ENCODE measurements around the gene NR3C2.

The NR3C2 gene

GRCh38 chr4:148261848-148262247 is 180.4 kb downstream of the NR3C2 start:
- DNase-seq (ENCODE audit: low spot score): no peak
- no peak for TF ChIP-seq CTCF (IDR thresholded peaks at IDR 0.05; ENCODE audit: extremely low read depth, missing control alignments)

GRCh38 chr4:148259841-148260240 is 182.4 kb downstream of the NR3C2 start:
- TF ChIP-seq CTCF (IDR thresholded peaks at IDR 0.05; ENCODE audit: extremely low read depth, missing control alignments): no peak
- DNase-seq (ENCODE audit: low spot score): no peak

- TF ChIP-seq CTCF (IDR thresholded peaks at IDR 0.05; ENCODE audit: extremely low read depth, missing control alignments): no peak
- DNase-seq (ENCODE audit: low spot score): no peak
Measured at GRCh38 chr4:148258535-148258934, 183.7 kb downstream of the NR3C2 start.

- no peak for DNase-seq (ENCODE audit: low spot score)
- no peak for TF ChIP-seq CTCF (IDR thresholded peaks at IDR 0.05; ENCODE audit: extremely low read depth, missing control alignments)
Measured at GRCh38 chr4:148255344-148255720, 186.9 kb downstream of the NR3C2 start.

- DNase-seq (ENCODE audit: low spot score): no peak
- TF ChIP-seq CTCF (IDR thresholded peaks at IDR 0.05; ENCODE audit: extremely low read depth, missing control alignments): no peak
Measured at GRCh38 chr4:148254621-148255343, 187.4 kb downstream of the NR3C2 start.

- no peak for TF ChIP-seq CTCF (IDR thresholded peaks at IDR 0.05; ENCODE audit: extremely low read depth, missing control alignments)
- DNase-seq (ENCODE audit: low spot score): no peak
Measured at GRCh38 chr4:148253768-148254167, 188.4 kb downstream of the NR3C2 start.

GRCh38 chr4:148248824-148249223 is 193.4 kb downstream of the NR3C2 start:
- no peak for DNase-seq (ENCODE audit: low spot score)

More at GRCh38 chr4:148248824-148249223, 193.4 kb downstream of the NR3C2 start:
- TF ChIP-seq CTCF (IDR thresholded peaks at IDR 0.05; ENCODE audit: extremely low read depth, missing control alignments): no peak
